Fibroblast of skin of left quadriceps (primary cell): Measurements from ENCODE around the gene SLC28A3.

Experiments used
- DNase-seq, 2 experiments: peaks; one replicate each; pipeline ENCODE4 v3.0.0-alpha.2; 2013; ENCODE audit warnings: low read depth in 2 of 2

SLC28A3 gene

DNA sequence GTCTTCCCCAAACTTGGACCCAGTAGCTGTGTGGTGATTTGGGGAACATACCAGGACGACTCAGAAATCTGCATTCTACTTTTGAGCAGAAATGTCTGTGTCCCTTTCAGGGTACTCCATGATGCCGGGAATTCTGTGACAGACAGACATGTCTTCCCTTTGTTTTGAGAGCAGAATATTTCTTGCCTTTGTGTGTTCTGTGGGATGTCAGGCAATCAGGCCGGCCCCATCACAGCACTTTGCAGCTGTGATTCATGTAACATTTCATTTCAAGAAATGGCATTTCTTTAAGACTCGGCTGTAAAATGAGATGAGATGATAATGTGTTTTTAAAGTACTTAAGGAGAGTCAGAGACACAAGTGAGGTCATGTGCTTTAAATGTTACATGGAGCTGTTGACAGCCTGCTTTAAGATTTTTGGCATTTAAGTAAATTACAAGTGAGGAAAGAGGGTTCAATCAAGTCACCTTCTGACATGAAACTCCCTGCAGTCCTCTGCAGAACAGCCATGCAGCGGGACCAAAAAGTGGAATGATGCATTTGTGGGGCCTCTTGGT lies 98.7 kb downstream of the SLC28A3 start:
- DNase-seq, result no peak

DNA sequence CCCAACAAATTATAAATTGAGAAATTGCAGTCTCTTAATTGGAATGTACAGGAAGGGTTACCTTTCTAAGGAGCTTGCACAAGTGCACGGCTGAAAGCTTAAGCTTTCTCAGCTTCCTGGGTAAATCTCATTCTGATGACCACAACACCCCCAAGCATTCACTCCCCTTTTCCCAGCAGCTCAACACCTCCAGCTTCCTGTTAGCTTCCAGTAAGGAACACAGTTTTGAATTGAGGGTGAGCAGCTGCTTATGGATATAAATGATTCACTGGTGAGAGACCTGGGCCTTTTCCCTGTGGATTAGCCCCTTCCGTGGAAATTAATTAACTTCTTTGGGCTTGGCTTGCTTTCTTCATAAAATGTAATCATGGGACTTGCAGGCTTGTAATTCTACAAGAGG lies 101.2 kb downstream of the SLC28A3 start:
- DNase-seq, result no peak

DNA sequence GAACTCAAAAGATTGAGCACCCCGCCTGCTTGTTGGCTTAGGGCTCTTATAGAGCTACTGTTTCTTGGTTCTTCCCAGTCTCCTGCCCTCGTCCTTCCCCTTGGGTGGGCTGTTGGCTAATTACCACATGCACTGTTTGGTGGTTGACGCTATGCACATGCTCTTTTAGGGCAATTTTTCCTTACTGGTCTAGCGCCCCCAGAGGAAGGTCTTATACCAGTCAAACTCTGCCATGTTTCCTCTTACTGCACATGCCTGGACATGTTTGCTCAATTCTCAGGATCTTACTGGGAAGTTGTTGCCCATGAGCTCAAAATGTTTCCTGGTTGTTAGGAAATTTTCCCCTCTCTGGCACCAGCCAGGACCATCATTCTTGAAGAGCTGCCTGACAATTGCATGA lies 101.9 kb downstream of the SLC28A3 start:
- no peak for DNase-seq

DNA sequence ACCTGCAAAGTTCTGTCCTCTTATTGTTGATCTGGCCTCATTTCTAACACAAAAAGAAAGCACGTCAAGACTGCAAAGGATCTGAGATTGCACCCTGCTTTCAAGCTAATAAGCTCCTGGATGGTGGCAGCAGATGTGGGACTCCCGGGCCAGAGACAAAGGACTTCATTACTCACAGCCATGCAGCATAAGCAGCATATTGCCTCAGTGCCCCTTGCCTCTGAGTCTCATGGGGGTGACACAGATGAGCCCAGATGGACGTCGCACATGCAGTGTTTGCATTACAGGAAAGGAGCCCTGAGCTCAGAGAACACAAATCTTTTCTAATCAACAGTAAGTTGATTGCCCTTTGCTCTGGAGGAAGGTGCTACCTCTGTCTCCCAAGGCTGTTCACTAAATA lies 105.0 kb downstream of the SLC28A3 start:
- no peak for DNase-seq

DNA sequence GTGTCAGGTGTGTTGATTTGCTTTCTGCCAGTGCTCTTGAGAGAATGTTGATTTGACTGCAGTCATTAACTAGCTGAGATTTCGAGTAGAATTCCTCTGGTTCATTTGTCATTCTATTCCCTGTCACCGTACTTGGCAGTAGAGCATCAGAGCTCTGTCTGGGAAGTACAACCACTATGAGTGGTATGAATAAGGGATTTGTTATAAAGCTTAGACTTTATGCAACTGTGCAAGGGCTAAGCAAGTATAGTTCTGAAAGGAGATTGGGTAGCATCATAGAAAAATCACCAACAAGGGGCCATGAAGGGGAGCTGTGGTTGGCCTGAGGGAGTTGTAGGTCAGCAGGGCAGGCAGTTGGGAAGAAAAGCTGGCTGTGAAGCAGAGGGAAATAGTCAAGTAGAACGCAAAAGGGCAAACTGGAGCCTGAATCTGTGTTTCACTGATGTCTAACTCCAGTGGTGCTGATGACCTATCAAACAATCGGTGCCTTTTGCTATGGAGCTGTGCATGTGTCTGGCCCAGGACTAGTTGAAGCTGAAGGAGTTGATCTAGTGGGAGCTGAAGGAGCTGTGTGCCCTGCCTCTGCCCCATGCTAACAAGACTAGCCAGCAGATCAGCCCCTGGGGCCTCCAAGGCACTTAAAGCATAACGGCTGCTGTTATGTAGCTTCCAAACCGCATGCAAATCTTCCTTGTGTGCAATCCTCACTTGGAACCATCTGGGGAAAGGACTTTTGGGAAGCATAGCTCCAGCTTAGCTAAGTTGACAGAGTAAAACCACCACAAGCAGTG lies 110.0 kb downstream of the SLC28A3 start:
- DNase-seq, result peak; percentile 20 to 41

DNA sequence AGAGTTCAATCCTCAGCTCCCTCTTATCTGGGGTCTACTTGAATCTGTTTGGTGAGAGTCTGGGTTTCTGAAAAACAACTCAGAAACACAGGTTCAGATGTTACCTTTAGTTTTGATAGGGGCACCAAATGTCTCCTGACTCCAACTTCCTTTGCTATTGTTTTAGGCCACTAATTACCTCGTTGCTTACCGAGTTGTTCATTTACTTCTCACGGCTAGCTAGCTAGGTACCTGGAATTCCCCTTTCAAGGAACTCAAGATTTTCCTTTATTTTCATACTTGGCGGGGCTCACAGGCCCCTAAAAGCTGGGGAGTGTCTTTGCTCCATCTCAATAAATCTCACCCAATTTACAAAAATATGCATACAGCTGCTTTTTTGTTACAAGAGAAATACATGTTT lies 111.4 kb downstream of the SLC28A3 start:
- no peak for DNase-seq

DNA sequence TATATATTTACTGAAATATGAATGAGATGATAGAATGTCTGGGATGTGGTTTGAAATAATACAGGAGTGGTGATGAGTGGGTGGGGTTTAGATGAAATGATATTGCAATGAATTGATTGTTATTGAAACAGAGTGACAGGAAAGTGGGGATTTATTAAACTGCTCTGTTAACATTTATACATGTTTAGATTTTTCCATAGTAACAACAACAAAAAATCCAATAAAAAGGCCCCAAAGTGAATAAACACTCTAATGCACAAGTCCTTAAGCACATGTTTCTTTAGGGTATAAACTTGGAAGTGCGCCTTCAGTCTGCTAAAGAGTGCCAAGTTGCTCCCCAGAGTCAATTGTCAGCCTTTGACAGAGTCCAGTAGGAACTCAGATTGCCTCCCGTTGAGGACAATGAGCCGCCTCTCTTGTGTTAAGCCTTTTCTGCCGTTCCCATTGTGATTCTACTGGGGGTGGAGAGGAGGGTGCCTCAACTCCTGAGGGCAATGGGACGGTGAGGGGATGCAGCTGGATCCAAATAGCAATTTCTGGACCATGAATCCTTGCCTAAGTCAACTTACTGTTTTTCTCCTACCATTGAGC lies 112.3 kb downstream of the SLC28A3 start:
- DNase-seq, result no peak

DNA sequence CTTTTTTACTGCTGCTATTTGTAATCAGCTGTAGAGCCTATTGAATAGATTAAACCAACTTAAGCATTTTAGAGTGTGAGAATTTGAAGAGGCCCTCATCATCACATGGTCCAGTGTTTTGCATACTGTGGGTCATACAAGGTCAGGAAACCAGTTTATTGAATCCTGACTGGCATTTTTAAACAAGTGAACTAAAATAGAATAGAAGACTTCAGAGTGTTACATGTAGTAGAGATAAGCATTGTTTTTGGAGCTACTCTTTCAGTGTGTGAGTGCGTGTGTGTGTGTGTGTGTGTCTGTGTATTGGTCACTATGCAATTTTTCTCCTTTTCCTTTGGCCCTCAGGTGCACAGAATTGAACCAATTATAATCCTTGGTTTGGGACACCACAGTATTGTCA lies 114.4 kb downstream of the SLC28A3 start:
- no peak for DNase-seq
